H9 (cell line): ENCODE data around the gene PLXNB3. TPM values are rescaled to one million over a fixed set of nuclear protein-coding genes. Genes with fewer than 3 reads are reported as not detected.

Source experiments
- DNase-seq: peaks from one replicate; pipeline ENCODE4 v3.0.0-alpha.2; 2017
- H2AFZ ChIP-seq: one replicate; pipeline ENCODE4 v1.6.1; 2013; ENCODE audit warnings: mild to moderate bottlenecking, low read length, control low read depth, moderate library complexity
- H2AK5ac ChIP-seq: 2 replicates; pipeline ENCODE4 v1.6.1; 2013; ENCODE audit warnings: low read length, control low read depth, mixed read lengths; ENCODE audit not compliant: insufficient read length
- H2BK120ac ChIP-seq: one replicate; pipeline ENCODE4 v1.6.1; 2013; ENCODE audit warnings: low read depth, mild to moderate bottlenecking, low read length, control low read depth, inconsistent platforms; ENCODE audit not compliant: poor library complexity, severe bottlenecking
- H2BK12ac ChIP-seq: 2 replicates; pipeline ENCODE4 v1.6.1; 2013; ENCODE audit warnings: low read length, control low read depth, mixed read lengths, low read depth; ENCODE audit not compliant: insufficient read length
- H2BK15ac ChIP-seq: 2 replicates; pipeline ENCODE4 v1.6.1; 2013; ENCODE audit warnings: low read depth, low read length, control low read depth
- H2BK20ac ChIP-seq: one replicate; pipeline ENCODE4 v1.6.1; 2013; ENCODE audit warnings: low read depth, mild to moderate bottlenecking, low read length, control low read depth, inconsistent platforms; ENCODE audit not compliant: poor library complexity, severe bottlenecking
- H2BK5ac ChIP-seq: 2 replicates; pipeline ENCODE4 v1.6.1; 2013; ENCODE audit warnings: low read length, control low read depth, mixed read lengths; ENCODE audit not compliant: insufficient read length
- H3K14ac ChIP-seq: 2 replicates; pipeline ENCODE4 v1.6.1; 2013; ENCODE audit warnings: low read length, control low read depth; ENCODE audit not compliant: insufficient read depth
- H3K18ac ChIP-seq: 2 replicates; pipeline ENCODE4 v1.6.1; 2013; ENCODE audit warnings: low read depth, mild to moderate bottlenecking, mixed read lengths, low read length, control low read depth; ENCODE audit not compliant: insufficient read length
- H3K23ac ChIP-seq: 2 replicates; pipeline ENCODE4 v1.6.1; 2013; ENCODE audit warnings: low read length, control low read depth, mixed read lengths, low read depth; ENCODE audit not compliant: insufficient read length
- H3K23me2 ChIP-seq: 2 replicates; pipeline ENCODE4 v1.6.1; 2013; ENCODE audit warnings: low read depth, mild to moderate bottlenecking, mixed read lengths, low read length, control low read depth; ENCODE audit not compliant: insufficient read length, poor library complexity, severe bottlenecking
- H3K27ac ChIP-seq: 2 replicates; pipeline ENCODE4 v1.5.1; 2013; ENCODE audit warnings: low read length, control low read depth, mixed read lengths, low read depth; ENCODE audit not compliant: insufficient read length
- H3K27me3 ChIP-seq: 2 replicates; pipeline ENCODE4 v1.6.1; 2013; ENCODE audit warnings: low read length, control low read depth, inconsistent platforms; ENCODE audit not compliant: insufficient read depth
- H3K4ac ChIP-seq: 2 replicates; pipeline ENCODE4 v1.6.1; 2013; ENCODE audit warnings: low read depth, mild to moderate bottlenecking, control low read depth, inconsistent platforms, low read length, moderate library complexity
- H3K4me1 ChIP-seq: 2 replicates; pipeline ENCODE4 v1.6.1; 2013; ENCODE audit warnings: low read length, control low read depth, inconsistent platforms; ENCODE audit not compliant: insufficient read depth
- H3K4me2 ChIP-seq: 2 replicates; pipeline ENCODE4 v1.6.1; 2013; ENCODE audit warnings: low read length, control low read depth, mixed read lengths; ENCODE audit not compliant: insufficient read length, insufficient read depth
- H3K56ac ChIP-seq: 2 replicates; pipeline ENCODE4 v1.6.1; 2013; ENCODE audit warnings: low read depth, mild to moderate bottlenecking, mixed read lengths, low read length, control low read depth; ENCODE audit not compliant: insufficient read length
- H3K79me1 ChIP-seq: 2 replicates; pipeline ENCODE4 v1.6.1; 2013; ENCODE audit warnings: low read depth, mild to moderate bottlenecking, moderate library complexity, low read length, control low read depth, inconsistent platforms; ENCODE audit not compliant: insufficient read depth, poor library complexity, severe bottlenecking
- H3K79me2 ChIP-seq: 2 replicates; pipeline ENCODE4 v1.6.1; 2013; ENCODE audit warnings: low read length, control low read depth, inconsistent platforms; ENCODE audit not compliant: insufficient read depth
- H3K9ac ChIP-seq: 2 replicates; pipeline ENCODE4 v1.6.1; 2013; ENCODE audit warnings: low read length, control low read depth, mixed read lengths; ENCODE audit not compliant: insufficient read length; ENCODE audit errors: extremely low read depth
- H3K9me3 ChIP-seq: one replicate; pipeline ENCODE4 v1.6.1; 2013; ENCODE audit warnings: low read depth, low read length, inconsistent platforms; ENCODE audit not compliant: control insufficient read depth
- H3T11ph ChIP-seq: one replicate; pipeline ENCODE4 v1.6.1; 2013; ENCODE audit warnings: mild to moderate bottlenecking, low read length, control low read depth, inconsistent platforms
- H4K20me1 ChIP-seq: one replicate; pipeline ENCODE4 v1.6.1; 2013; ENCODE audit not compliant: control insufficient read depth, insufficient read length, insufficient read depth
- H4K5ac ChIP-seq: 2 replicates; pipeline ENCODE4 v1.6.1; 2013; ENCODE audit warnings: low read depth, mild to moderate bottlenecking, mixed read lengths, low read length, control low read depth; ENCODE audit not compliant: insufficient read length
- H4K8ac ChIP-seq: replicated peaks from 2 replicates; pipeline ENCODE4 v1.6.1; 2013; ENCODE audit warnings: low read length, control low read depth, mixed read lengths, low read depth; ENCODE audit not compliant: insufficient read length
- H4K91ac ChIP-seq: 2 replicates; pipeline ENCODE4 v1.6.1; 2013; ENCODE audit warnings: low read depth, mild to moderate bottlenecking, moderate library complexity, mixed read lengths, low read length, control low read depth; ENCODE audit not compliant: insufficient read length
- H3K27ac Mint-ChIP-seq, 3 experiments: 2 replicates in 2 of 3; 3 replicates in 1 of 3; pipeline ENCODE4 v1.8.0; 2020 to 2021; ENCODE audit warnings: mixed read lengths in 3 of 3, mild to moderate bottlenecking in 1 of 3, moderate library complexity in 1 of 3
- H3K27me3 Mint-ChIP-seq: 2 replicates; pipeline ENCODE4 v1.8.0; 2021; ENCODE audit warnings: low read depth, mild to moderate bottlenecking, moderate library complexity, mixed read lengths
- H3K36me3 Mint-ChIP-seq, 3 experiments: 2 replicates in 2 of 3; 3 replicates in 1 of 3; pipeline ENCODE4 v1.8.0; 2020 to 2021; ENCODE audit warnings: low read depth in 3 of 3, mixed read lengths in 3 of 3; ENCODE audit not compliant: insufficient read depth in 1 of 3
- H3K4me1 Mint-ChIP-seq, 2 experiments: 2 replicates each; pipeline ENCODE4 v1.8.0; 2020; ENCODE audit warnings: mixed read lengths in 2 of 2
- H3K4me3 Mint-ChIP-seq, 2 experiments: 2 replicates in 1 of 2; 3 replicates in 1 of 2; pipeline ENCODE4 v1.8.0; 2020 to 2021; ENCODE audit warnings: mild to moderate bottlenecking in 2 of 2, mixed read lengths in 2 of 2, moderate library complexity in 1 of 2
- H3K9me3 Mint-ChIP-seq, 2 experiments: 2 replicates in 1 of 2; 3 replicates in 1 of 2; pipeline ENCODE4 v1.8.0; 2020; ENCODE audit warnings: mild to moderate bottlenecking in 2 of 2, mixed read lengths in 2 of 2, moderate library complexity in 1 of 2
- WGBS: extraction: QIAGEN DNeasy Blood & Tissue Kit; methylation state at CpG from one replicate; pipeline ENCODE4 v1.1.7; 2013; ENCODE audit warnings: missing lambda C conversion rate, low lambda C conversion rate, mixed read lengths; ENCODE audit not compliant: insufficient read length; ENCODE audit errors: extremely low coverage; 5-methylcytosine and 5-hydroxymethylcytosine counted together
- total RNA-seq: library from RNA; stranded (reverse); gene quantifications from 2 replicates; pipeline ENCODE4 v1.2.1, GENCODE V29; 2021
- TF ChIP-seq, protein P1 (sequence below): fragments of 200-600 bp; sonication (generic); conservative IDR thresholded peaks from 3 replicates; pipeline ENCODE4 v1.8.0; 2021; ENCODE audit warnings: antibody characterized with exemption, mild to moderate bottlenecking

The PLXNB3 gene
- total RNA-seq, 1 experiment from 2014 or later = 1.9 TPM

DNA sequence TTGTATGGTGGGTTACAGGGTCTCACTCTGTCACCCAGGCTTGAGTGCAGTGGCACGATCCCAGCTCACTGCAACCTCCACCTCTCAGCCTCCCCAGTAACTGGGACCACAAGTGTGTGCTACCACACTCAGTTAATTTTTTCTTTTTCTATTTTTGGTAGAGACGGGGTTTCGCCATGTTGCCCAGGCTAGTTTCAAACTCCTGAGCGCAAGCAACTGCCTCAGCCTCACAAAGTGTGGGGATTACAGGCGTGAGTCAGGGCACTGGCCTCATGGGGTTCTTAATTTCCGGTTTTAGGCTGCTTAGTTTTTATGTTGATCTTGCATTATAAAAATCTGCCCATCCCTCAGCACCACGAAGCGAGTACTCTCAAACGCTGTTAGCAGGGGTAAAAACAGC, 46.6 kb upstream of the PLXNB3 start:
- Histone ChIP-seq H3K9me3 (peaks cover 45% of the 10 kb centered on the region), H3K23ac (no peak overlapping the region), H3K18ac (no peak overlapping the region), H2BK15ac (no peak overlapping the region), H3K14ac (no peak overlapping the region), H2BK5ac (no peak overlapping the region), H2AK5ac (no peak overlapping the region), H3T11ph (no peak overlapping the region), H3K4me2 (no peak overlapping the region), H3K27me3 (no peaks in the 10 kb centered on the region), H3K79me1 (no peaks in the 10 kb centered on the region), H2BK120ac (no peak overlapping the region), H2AFZ (no peak overlapping the region), H4K91ac (no peak overlapping the region), H4K5ac (no peak overlapping the region), H3K9ac (no peak overlapping the region), H2BK12ac (no peak overlapping the region), H3K4me1 (no peaks in the 10 kb centered on the region), H3K4ac (no peak overlapping the region), H3K27ac (no peak overlapping the region), H3K23me2 (no peaks in the 10 kb centered on the region), H3K79me2 (peaks cover 3% of the 10 kb centered on the region; the same call in 1 of the 2 replicates), H2BK20ac (no peak overlapping the region), H4K8ac (no peak overlapping the region), H4K20me1 (no peaks in the 10 kb centered on the region), H3K56ac (no peak overlapping the region)
- TF ChIP-seq, protein P1, sequence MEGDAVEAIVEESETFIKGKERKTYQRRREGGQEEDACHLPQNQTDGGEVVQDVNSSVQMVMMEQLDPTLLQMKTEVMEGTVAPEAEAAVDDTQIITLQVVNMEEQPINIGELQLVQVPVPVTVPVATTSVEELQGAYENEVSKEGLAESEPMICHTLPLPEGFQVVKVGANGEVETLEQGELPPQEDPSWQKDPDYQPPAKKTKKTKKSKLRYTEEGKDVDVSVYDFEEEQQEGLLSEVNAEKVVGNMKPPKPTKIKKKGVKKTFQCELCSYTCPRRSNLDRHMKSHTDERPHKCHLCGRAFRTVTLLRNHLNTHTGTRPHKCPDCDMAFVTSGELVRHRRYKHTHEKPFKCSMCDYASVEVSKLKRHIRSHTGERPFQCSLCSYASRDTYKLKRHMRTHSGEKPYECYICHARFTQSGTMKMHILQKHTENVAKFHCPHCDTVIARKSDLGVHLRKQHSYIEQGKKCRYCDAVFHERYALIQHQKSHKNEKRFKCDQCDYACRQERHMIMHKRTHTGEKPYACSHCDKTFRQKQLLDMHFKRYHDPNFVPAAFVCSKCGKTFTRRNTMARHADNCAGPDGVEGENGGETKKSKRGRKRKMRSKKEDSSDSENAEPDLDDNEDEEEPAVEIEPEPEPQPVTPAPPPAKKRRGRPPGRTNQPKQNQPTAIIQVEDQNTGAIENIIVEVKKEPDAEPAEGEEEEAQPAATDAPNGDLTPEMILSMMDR = no peak
- H3K36me3 Mint-ChIP-seq = peaks cover 45 to 82% (median 74%) of the 10 kb centered on the region in 3 experiments
- DNase-seq = no peak
- no peaks in the 10 kb centered on the region for H3K4me1 Mint-ChIP-seq
- peaks cover 64 to 68% of the 10 kb centered on the region in 2 experiments for H3K9me3 Mint-ChIP-seq
- no peak overlapping the region; a peak in 1 of 7 replicates for H3K27ac Mint-ChIP-seq
- H3K4me3 Mint-ChIP-seq = no peak overlapping the region
- no CpG with 5 or more reads among the region's 9 CpGs for WGBS
- H3K27me3 Mint-ChIP-seq = no peaks in the 10 kb centered on the region
